Measurements from ENCODE around the gene TMEM222.
"Not testable (repeated sequence)": the region's sequence is repeated elsewhere in the genome, so short reads cannot be mapped to it uniquely, and the experiment has no call there.

DNA sequence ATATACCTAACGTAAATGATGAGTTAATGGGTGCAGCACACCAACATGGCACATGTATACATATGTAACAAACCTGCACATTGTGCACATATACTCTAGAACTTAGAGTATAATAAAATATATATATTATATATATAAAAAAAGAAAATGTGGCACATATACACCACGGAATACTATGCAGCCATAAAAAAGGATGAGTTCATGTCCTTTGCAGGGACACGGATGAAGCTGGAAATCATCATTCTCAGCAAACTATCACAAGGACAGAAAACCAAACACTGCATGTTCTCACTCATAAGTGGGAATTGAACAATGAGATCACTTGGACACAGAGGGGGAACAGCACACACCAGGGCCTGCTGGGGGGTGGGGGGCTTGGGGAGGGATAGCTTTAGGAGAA lies 62.8 kb downstream of the TMEM222 start:
- TF ChIP-seq, protein P1, sequence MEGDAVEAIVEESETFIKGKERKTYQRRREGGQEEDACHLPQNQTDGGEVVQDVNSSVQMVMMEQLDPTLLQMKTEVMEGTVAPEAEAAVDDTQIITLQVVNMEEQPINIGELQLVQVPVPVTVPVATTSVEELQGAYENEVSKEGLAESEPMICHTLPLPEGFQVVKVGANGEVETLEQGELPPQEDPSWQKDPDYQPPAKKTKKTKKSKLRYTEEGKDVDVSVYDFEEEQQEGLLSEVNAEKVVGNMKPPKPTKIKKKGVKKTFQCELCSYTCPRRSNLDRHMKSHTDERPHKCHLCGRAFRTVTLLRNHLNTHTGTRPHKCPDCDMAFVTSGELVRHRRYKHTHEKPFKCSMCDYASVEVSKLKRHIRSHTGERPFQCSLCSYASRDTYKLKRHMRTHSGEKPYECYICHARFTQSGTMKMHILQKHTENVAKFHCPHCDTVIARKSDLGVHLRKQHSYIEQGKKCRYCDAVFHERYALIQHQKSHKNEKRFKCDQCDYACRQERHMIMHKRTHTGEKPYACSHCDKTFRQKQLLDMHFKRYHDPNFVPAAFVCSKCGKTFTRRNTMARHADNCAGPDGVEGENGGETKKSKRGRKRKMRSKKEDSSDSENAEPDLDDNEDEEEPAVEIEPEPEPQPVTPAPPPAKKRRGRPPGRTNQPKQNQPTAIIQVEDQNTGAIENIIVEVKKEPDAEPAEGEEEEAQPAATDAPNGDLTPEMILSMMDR (IDR thresholded peaks at IDR 0.05; ENCODE audit: insufficient read depth, low read length, poor library complexity, severe bottlenecking): not testable (repeated sequence)
- TF ChIP-seq EZH2phosphoT487 (conservative IDR thresholded peaks at IDR 0.05; ENCODE audit: low read length): not testable (repeated sequence)
